AG10803 (cell line): ENCODE data around the gene FBXL16.

Source experiments
- DNase-seq: peaks from one replicate; pipeline ENCODE4 v3.0.0; 2010; ENCODE audit warnings: low read depth
- H3K4me3 ChIP-seq: 2 replicates; pipeline ENCODE4 v1.5.1; 2011; ENCODE audit warnings: mild to moderate bottlenecking, low read length, control low read depth
- TF ChIP-seq, protein P1 (sequence below): conservative IDR thresholded peaks from 2 replicates; pipeline ENCODE4 v1.5.1; 2011; ENCODE audit warnings: mild to moderate bottlenecking, low read length, control low read depth, inconsistent platforms

FBXL16 gene

DNA sequence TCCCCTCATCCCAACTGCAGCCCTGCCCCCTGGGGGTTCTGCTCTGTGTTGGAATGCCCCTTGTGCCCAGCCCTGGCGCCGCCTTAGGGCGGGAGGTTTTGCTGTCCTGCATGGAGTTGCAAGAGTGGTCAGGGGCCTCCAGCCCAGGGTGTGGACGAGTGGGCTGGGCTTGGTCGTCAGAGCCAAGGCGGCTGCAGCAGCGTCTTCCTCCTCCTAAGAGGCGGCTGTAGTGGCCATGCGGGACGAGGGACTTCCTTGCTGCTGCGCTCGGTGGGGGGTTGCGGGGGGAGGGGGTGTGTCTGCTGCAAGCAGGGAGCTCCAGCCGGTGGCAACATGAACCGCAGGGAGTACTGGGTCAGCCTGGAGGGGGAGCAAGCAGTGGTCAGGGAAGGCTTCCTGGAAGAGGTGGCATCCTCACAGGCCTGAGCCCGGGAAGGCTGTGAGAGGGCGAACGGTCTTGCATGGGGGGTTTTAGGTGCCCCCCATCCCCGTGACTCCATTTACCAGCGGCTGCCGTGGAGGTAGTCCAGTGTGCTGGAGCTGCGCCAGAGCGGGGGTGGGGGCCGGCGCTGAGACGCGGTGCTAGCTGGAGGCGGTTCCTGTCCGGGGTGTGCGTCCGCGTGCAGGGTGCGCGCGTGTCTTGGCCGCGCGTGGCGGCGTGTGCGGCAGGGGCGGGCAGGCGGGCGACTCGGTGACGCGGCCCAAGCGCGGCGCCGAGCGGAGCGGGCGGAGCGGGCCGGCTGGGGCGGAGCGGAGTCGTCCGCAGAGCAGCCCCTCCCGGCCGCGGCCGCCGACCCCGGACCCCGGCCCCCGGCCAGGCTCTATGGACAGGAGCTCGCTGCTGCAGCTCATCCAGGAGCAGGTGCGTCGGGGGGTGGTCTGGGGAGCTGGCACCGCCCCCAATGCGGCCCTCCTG, 30.4 kb downstream of the FBXL16 start, which contains the start of gene RHBDL1:
RHBDL1 (plus strand) TSS at position 704 of the 916 bp plus-strand sequence; CDS start at position 824, 120 bp downstream.
- peak; percentile 29 for DNase-seq
- H3K4me3 ChIP-seq, result peak within 1 kb of the TSS; percentile 49
- TF ChIP-seq, protein P1, sequence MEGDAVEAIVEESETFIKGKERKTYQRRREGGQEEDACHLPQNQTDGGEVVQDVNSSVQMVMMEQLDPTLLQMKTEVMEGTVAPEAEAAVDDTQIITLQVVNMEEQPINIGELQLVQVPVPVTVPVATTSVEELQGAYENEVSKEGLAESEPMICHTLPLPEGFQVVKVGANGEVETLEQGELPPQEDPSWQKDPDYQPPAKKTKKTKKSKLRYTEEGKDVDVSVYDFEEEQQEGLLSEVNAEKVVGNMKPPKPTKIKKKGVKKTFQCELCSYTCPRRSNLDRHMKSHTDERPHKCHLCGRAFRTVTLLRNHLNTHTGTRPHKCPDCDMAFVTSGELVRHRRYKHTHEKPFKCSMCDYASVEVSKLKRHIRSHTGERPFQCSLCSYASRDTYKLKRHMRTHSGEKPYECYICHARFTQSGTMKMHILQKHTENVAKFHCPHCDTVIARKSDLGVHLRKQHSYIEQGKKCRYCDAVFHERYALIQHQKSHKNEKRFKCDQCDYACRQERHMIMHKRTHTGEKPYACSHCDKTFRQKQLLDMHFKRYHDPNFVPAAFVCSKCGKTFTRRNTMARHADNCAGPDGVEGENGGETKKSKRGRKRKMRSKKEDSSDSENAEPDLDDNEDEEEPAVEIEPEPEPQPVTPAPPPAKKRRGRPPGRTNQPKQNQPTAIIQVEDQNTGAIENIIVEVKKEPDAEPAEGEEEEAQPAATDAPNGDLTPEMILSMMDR, result no peak

DNA sequence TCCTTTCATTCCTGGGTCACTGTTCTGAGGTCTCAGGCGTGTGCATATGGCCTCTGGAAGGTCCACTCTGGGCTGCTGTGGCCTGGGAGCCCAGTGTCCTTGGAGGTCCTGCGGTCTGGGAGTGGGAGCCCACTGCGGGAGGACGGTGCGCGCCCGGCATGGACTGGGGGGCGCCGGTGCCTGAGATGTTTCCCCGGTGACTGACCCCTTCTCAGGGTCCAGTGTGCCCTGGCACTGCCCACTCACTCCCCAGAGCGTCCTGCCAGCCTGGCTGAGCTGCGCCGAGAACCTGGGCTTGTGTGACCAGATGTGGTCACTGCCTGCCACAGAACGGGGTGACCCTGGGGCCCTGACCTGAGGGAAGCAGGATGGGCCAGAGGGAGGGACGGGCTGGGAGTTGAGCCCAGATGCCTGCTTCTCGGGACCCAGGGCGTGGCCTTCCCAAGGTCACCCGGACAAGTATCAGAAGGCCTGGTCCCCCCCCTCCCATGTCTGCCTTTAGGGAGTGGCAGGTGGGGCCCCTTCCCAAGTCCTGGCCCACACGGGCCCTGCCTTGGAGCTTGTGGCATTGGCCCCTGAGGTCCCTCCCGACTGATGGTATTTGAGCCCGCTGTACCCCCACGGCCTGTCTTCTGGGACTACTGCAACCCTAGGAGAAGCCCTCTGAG, 31.3 kb downstream of the FBXL16 start:
- TF ChIP-seq, protein P1, result no peak
- no peak overlapping the region for H3K4me3 ChIP-seq
- DNase-seq, result no peak

DNA sequence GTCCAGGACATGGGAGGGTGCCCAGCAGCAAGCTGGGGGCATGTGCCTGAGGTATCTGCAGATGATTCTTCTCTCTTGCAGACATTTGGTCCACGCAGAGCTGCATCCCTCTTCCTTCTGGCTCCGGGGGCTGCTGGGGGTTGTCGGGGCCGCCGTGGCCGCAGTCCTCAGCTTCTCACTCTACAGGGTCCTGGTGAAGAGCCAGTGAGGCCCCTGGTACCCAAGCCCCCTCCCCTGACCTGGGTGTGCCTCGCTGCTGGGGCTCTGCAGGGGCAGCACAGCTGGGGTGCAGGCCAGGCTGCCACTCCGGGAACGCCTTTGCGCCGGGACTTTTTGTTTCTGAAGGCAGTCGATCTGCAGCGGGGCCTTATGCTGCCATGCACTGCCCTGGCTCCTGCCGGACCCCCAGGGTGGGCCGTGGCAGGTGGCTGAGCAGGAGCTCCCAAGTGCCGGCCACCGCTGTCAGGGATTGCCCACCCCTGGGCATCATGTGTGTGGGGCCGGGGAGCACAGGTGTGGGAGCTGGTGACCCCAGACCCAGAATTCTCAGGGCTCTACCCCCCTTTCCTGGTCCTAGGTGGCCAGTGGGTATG, 32.1 kb downstream of the FBXL16 start:
- TF ChIP-seq, protein P1, result no peak

DNA sequence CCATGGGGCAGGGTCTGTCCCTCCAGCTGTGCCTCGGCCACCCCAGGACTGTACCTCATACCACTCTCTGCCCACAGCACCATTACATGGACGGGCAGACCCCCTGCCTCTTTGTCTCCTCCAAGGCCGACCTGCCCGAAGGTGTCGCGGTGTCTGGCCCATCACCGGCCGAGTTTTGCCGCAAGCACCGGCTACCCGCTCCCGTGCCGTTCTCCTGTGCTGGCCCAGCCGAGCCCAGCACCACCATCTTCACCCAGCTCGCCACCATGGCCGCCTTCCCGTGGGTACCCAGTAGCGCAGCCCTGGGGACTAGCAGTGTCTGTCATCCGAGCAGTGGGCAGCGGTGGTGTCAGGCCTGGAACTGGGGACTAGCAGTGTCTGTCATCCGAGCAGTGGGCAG, 32.8 kb downstream of the FBXL16 start:
- TF ChIP-seq, protein P1, result no peak
- no peak for DNase-seq
- H3K4me3 ChIP-seq, result no peak overlapping the region

More for the DNA sequence above, 32.1 kb downstream of the FBXL16 start:
- DNase-seq, result no peak
- H3K4me3 ChIP-seq, result no peak overlapping the region

DNA sequence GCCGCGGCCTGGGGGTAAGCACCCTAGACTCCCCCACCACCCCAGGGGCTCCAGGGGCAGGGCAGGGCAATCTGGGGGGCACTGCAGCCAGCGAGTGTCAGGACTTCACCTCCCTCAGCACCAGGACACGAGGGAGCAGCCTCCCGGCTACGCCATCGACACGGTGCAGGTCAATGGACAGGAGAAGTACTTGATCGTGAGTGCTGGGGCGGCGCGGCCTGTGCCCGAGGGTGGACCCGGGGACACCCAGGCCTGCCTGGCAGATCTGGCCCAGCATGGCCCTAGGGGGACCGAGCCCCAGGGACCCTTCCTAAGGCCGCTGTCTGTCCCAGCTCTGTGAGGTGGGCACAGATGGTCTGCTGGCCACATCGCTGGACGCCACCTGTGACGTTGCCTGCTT, 33.2 kb downstream of the FBXL16 start:
- TF ChIP-seq, protein P1, result no peak
- no peak overlapping the region for H3K4me3 ChIP-seq
- DNase-seq, result no peak

DNA sequence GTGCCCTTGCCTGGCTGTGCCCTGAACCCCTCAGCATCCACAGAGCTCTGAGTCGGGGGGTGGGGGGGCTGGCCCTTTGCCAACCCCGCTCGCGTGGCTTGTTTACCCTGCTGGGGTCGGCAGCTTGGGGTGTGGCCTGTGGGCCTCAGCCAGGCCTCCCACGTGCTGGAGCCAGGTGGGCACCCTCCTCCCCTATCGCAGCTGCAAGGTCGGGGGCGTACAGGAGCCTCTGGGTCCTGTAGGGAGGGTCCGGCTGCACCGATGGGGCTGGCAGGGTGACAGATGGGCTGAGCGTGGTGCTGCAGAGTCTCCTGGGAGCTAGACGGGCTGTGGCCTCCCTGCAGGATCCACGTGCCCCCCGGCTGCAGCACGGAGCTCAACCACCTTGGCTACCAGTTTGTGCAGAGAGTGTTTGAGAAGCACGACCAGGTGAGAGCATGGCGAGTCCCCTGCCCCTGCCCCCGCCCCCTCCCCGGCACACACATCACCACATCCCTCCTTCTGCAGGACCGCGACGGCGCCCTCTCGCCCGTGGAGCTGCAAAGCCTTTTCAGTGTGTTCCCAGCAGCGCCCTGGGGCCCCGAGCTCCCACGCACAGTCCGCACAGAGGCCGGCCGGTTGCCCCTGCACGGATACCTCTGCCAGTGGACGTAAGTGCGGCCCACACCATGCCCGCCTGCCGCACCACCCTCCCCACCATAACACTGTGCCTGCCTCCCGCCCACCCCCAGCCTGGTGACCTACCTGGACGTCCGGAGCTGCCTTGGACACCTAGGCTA, 34.1 kb downstream of the FBXL16 start:
- DNase-seq, result no peak
- H3K4me3 ChIP-seq, result no peak overlapping the region
- TF ChIP-seq, protein P1, result no peak
